NCI-H187 treated with DMSO at 0.1 percent for 48 hours (cell line): ENCODE results near the gene DYNC1H1.
"Not testable (repeated sequence)": the region's sequence is repeated elsewhere in the genome, so short reads cannot be mapped to it uniquely, and the experiment has no call there.

Experiments used
- DNase-seq: peaks from one replicate; lab custom pipeline; 2025; lab: John Stamatoyannopoulos, UW

DYNC1H1 gene

GRCh38 chr14:101963656-101964296, 597 bp upstream of the DYNC1H1 start:
- no peak for DNase-seq

GRCh38 chr14:101965181-101965544, 790 bp downstream of the DYNC1H1 start:
- DNase-seq: peak; percentile 18

GRCh38 chr14:101965770-101966722, 1.7 kb downstream of the DYNC1H1 start:
- DNase-seq: no peak

GRCh38 chr14:101966742-101967141, 2.4 kb downstream of the DYNC1H1 start:
- no peak for DNase-seq

GRCh38 chr14:101968186-101968585, 3.8 kb downstream of the DYNC1H1 start:
- no peak for DNase-seq

DNA sequence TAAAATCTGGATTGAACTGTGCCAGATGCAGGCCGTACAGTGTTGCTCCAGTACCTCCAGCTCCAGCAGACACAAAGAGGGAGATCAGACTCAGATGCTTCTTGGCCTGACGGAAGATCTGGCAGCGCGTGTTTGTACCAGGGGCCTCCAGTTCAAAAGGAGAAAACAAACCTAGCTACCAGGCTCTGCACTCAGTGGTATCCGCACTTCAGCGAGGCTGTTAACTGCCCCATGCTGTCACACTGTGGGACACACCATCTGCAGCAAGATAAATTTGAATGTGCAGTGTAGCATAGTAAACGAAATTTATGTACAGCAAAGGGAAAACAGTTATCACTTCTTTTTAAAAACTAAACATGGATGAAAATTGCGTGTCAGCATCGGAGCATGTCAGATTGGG, 5.1 kb downstream of the DYNC1H1 start:
- DNase-seq: no peak

DNA sequence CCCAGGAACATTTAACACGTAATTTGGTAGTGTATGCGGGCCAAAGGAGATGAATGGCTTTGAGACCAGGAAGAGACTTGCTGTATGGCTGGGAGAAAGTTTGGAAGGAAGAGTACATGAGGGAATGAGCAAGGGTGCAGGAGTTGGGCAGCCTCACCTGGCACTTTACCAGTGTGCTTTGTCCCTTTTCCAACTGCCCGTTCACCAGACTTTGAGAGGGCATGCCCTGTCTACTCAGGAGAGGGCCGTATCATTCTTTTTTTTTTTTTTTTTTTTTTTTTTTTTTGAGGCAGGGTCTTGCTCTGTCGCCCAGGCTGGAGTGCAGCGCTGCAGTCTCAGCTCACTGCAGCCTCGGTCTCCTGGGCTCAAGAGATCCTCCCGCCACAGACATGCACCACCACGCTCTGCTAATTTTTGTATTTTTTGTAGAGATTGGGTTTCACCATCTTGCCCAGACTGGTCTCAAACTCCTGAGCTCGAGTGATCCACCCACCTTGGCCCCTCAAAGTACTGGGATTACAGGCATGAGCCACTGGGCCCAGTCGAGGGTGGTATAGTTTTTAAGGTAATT, 6.5 kb downstream of the DYNC1H1 start:
- DNase-seq: no peak

GRCh38 chr14:101971458-101971857, 7.1 kb downstream of the DYNC1H1 start:
- DNase-seq: not testable (repeated sequence)

DNA sequence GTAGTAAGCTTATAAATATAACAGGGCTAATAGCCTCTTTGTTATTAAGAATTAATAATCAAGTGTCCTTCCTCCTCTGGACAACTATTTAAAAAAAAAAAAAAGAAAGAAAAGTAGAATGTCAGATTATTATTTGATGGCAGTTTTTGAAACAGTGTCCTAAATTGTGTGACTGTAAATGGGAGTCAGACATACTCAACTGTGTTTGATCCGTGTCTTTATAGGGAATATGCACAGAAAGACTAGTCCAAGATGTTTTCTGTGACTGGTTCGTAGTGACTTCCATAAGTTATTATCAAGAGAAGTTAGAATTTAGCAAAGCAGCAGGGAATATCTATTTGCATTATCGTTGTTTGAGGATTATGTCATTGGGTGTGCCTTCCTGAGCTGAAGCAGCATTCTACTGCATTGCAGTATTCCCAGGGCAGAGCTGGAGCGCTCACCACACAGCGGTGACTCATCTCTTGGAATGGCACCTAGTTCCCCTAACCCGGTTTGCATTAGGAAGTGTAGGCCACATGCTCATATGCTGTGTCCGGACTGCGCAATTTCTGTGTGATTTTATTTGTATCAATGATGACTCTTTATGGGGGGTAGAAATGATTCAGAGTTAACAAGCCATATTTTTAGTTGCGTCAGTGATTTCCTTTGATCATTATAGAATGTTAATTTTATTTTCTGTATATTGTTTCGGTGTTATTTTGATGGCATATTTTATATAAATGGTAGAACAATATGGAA, 7.9 kb downstream of the DYNC1H1 start:
- DNase-seq: no peak

- DNase-seq: no peak
Measured at GRCh38 chr14:101973356-101973755, 9.0 kb downstream of the DYNC1H1 start.

DNA sequence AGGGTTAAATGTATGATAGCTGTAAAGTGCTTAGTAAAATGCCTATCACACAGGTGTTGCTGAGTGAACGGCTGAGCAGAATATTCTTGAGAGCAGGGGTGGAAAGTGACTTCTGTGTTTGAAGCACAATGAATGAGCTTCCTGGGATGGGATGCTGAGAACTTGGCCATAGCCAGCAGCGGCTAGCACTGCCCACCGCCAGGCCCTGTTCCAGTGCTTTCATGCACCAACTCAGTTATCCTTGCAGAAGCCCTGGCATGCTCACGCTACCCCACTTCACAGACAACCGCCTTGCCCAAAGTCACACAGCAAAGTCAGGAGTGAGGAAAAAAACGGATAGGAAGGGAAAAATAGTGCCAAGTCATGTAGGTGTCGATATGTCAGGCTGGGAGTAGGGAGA, 10.9 kb downstream of the DYNC1H1 start:
- no peak for DNase-seq

GRCh38 chr14:101977311-101978071, 13.1 kb downstream of the DYNC1H1 start:
- no peak for DNase-seq

DNA sequence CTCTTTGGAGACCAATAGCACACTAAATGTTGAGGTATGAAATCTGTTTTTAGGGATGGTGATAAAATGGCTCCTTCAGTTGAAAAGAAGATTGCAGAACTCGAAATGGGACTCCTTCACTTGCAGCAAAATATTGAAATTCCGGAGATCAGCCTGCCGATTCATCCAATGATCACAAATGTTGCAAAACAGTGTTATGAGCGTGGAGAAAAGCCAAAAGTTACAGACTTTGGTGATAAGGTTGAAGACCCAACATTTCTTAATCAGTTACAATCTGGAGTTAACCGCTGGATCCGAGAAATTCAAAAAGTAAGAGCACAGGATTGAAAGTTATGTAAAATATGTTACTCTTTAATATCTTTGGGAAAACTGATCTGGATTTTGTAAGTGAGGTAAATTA, 15.3 kb downstream of the DYNC1H1 start:
- DNase-seq: no peak

DNA sequence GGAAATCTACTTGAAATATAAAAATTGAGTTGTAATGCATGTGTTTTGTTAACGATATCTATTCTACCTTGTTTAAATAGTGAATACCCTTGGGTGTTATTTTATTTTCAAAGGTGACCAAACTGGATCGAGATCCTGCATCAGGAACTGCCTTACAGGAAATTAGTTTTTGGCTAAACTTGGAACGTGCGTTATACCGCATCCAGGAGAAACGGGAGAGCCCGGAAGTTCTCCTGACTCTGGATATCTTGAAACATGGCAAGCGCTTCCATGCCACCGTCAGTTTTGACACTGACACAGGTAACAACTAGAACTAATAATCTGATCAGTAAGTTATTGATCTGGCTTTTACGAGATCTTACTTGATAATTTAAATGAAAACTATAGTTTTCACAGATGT, 15.9 kb downstream of the DYNC1H1 start:
- DNase-seq: no peak

- no peak for DNase-seq
Measured at GRCh38 chr14:101980700-101981099, 16.3 kb downstream of the DYNC1H1 start.

DNA sequence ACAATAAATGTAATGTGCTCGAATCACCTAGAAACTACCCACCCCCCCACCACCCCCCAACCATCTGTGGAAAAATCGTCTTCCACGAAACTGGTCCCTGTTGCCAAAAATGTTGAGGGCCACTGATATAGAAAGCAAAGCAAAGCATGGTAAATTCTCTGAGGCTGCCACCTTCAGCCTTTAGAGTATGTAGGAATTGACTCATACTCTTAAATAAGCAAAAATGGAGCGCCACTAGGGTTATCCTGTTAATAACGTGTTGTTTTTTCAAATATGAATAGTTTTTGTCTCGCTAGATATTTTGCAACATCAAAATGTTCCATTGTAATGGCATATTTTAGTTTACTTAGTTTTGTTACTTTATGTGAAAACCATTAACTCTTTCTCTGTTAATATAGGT, 18.2 kb downstream of the DYNC1H1 start:
- DNase-seq: no peak

GRCh38 chr14:101984831-101985230, 20.5 kb downstream of the DYNC1H1 start:
- DNase-seq: not testable (repeated sequence)

GRCh38 chr14:101985957-101986356, 21.6 kb downstream of the DYNC1H1 start:
- no peak for DNase-seq

GRCh38 chr14:101986953-101987352, 22.6 kb downstream of the DYNC1H1 start:
- DNase-seq: no peak

DNA sequence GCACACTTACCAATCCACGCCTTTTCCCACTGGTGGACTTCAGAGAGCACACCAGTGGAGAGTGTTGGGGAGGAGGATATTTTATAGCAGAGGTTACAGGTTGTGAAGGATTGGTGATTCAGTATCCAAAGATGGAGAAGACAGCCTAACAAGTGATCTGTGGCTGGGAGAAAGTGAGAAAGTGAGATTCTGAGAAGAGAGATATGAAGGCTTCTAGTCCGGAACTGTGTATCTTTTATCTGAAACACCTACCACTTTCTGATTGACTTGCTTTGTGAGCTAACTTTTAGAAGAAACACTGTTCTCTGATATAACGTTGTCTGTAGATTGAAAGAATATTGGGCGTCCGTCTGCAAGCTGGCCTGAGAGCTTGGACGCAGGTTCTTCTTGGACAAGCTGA, 24.0 kb downstream of the DYNC1H1 start:
- DNase-seq: no peak

DNA sequence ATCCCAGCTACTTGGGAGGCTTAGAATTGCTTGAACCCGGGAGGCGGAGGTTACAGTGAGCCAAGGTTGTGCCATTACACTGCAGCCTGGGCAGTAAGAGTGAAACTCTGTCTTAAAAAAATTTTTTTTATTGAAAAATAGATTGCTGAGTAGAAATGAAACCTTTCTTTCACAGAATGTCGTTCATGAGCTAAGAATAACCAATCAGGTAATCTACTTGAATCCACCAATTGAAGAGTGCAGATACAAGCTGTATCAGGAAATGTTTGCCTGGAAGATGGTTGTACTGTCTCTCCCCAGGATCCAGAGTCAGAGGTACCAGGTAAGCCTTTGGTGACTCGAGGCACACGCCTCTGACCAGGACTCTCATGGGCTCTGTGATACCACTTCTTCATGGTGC, 27.0 kb downstream of the DYNC1H1 start:
- no peak for DNase-seq

GRCh38 chr14:101992708-101993107, 28.3 kb downstream of the DYNC1H1 start:
- DNase-seq: no peak
